Measurements from ENCODE around the gene RTKN.

GRCh38 chr2:74417197-74417596 lies 24.5 kb downstream of the RTKN start:
- TF ChIP-seq, protein P1, sequence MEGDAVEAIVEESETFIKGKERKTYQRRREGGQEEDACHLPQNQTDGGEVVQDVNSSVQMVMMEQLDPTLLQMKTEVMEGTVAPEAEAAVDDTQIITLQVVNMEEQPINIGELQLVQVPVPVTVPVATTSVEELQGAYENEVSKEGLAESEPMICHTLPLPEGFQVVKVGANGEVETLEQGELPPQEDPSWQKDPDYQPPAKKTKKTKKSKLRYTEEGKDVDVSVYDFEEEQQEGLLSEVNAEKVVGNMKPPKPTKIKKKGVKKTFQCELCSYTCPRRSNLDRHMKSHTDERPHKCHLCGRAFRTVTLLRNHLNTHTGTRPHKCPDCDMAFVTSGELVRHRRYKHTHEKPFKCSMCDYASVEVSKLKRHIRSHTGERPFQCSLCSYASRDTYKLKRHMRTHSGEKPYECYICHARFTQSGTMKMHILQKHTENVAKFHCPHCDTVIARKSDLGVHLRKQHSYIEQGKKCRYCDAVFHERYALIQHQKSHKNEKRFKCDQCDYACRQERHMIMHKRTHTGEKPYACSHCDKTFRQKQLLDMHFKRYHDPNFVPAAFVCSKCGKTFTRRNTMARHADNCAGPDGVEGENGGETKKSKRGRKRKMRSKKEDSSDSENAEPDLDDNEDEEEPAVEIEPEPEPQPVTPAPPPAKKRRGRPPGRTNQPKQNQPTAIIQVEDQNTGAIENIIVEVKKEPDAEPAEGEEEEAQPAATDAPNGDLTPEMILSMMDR (IDR thresholded peaks at IDR 0.05) = no peak
- no peak for TF ChIP-seq POLR2A (IDR thresholded peaks at IDR 0.05)
